Stomach (tissue), 4 donors: ENCODE results near the gene PTPRE.

Source experiments
- POLR2AphosphoS5 ChIP-seq, 3 donors: sonication (generic); formaldehyde crosslinking; IDR thresholded peaks; one replicate each; pipeline ENCODE4 v1.6.1; 2016; ENCODE audit warnings: antibody characterized with exemption in 3 of 3
- TF ChIP-seq, protein P1 (sequence below), 7 experiments: fragments of 450-650 bp in 4 of 7; fragments of 200-600 bp in 3 of 7; sonication (generic) in 3 of 7; IDR thresholded peaks; one replicate each; pipeline ENCODE4 v1.5.1; 2016 to 2019; ENCODE audit warnings: antibody characterized with exemption in 7 of 7, control low read depth in 2 of 7, mild to moderate bottlenecking in 1 of 7

DNA sequence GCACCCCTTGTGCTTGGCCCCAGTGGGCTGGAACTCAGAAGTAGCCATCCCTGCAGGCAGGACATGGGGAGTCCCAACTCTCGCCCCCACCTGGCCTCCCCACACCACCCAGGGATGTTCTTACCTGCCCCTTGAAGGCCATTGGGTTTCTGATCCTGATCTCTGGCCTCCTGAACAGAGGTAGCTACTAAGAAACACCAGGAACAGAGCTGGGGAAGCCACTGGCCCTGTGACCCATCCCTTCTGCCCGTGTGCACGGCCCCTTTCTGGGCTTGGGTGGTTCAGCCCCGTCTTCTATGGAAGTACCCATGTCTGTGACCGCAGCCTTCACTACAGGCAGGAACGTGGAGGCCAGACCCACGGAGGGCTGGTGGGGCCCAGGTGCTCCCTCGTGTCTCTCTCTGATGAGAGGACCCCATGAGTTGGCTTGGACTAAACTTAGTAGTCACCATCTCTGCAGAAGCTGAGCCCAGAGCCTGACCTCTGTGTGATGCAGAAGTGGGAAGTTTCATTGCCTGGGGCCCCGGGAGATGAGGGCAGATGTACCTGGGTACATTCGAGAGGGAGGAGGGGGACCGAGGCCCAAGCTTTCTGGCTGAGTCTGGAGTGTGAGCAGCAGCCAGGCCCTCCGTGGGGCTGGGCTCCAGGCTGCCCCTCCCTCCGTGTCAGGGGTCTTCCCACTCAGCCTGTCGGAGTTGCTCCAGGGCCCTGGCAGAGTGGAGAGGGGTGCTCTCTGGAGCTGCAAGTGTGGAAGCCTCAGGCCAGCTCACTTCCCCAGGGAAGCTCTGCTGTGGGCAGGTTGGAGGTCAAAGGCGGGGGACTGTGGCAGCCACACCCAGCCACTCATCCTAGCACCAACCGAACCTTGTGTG, 138.3 kb downstream of the PTPRE start:
- no peak for TF ChIP-seq POLR2AphosphoS5 (IDR thresholded peaks at IDR 0.05)
- TF ChIP-seq, protein P1, sequence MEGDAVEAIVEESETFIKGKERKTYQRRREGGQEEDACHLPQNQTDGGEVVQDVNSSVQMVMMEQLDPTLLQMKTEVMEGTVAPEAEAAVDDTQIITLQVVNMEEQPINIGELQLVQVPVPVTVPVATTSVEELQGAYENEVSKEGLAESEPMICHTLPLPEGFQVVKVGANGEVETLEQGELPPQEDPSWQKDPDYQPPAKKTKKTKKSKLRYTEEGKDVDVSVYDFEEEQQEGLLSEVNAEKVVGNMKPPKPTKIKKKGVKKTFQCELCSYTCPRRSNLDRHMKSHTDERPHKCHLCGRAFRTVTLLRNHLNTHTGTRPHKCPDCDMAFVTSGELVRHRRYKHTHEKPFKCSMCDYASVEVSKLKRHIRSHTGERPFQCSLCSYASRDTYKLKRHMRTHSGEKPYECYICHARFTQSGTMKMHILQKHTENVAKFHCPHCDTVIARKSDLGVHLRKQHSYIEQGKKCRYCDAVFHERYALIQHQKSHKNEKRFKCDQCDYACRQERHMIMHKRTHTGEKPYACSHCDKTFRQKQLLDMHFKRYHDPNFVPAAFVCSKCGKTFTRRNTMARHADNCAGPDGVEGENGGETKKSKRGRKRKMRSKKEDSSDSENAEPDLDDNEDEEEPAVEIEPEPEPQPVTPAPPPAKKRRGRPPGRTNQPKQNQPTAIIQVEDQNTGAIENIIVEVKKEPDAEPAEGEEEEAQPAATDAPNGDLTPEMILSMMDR (IDR thresholded peaks at IDR 0.05), result no peak
